ENCODE measurements around the gene PPP3CA. TPM values are rescaled to one million over a fixed set of nuclear protein-coding genes. Genes with fewer than 3 reads are reported as not detected.

The PPP3CA gene
- total RNA-seq, 1 donor = 64.4 TPM

GRCh38 chr4:101037938-101038413, 309.4 kb downstream of the PPP3CA start:
- no peak overlapping the region for H3K4me3 ChIP-seq (ENCODE audit: low read depth, low read length)
- no peak for DNase-seq (ENCODE audit: low read depth)
- no peak for TF ChIP-seq CTCF (IDR thresholded peaks at IDR 0.05; ENCODE audit: insufficient read depth, low read length)

GRCh38 chr4:101037249-101037648, 310.1 kb downstream of the PPP3CA start:
- TF ChIP-seq CTCF (IDR thresholded peaks at IDR 0.05; ENCODE audit: insufficient read depth, low read length) = no peak
- H3K4me3 ChIP-seq (ENCODE audit: low read depth, low read length) = no peak overlapping the region
- DNase-seq (ENCODE audit: low read depth) = peak; percentile 37

GRCh38 chr4:101035487-101035886, 311.8 kb downstream of the PPP3CA start:
- no peak for TF ChIP-seq CTCF (IDR thresholded peaks at IDR 0.05; ENCODE audit: insufficient read depth, low read length)
- no peak overlapping the region for H3K4me3 ChIP-seq (ENCODE audit: low read depth, low read length)
- no peak for DNase-seq (ENCODE audit: low read depth)

- no peak for TF ChIP-seq CTCF (IDR thresholded peaks at IDR 0.05; ENCODE audit: insufficient read depth, low read length)
- no peak for DNase-seq (ENCODE audit: low read depth)
Measured at GRCh38 chr4:101033986-101034385, 313.3 kb downstream of the PPP3CA start.

GRCh38 chr4:101032541-101032940, 314.8 kb downstream of the PPP3CA start:
- DNase-seq (ENCODE audit: low read depth) = no peak
- TF ChIP-seq CTCF (IDR thresholded peaks at IDR 0.05; ENCODE audit: insufficient read depth, low read length) = no peak
- H3K4me3 ChIP-seq (ENCODE audit: low read depth, low read length) = no peak overlapping the region

More at GRCh38 chr4:101033986-101034385, 313.3 kb downstream of the PPP3CA start:
- H3K4me3 ChIP-seq (ENCODE audit: low read depth, low read length) = no peak overlapping the region

- no peak overlapping the region for H3K4me3 ChIP-seq (ENCODE audit: low read depth, low read length)
- DNase-seq (ENCODE audit: low read depth) = no peak
- TF ChIP-seq CTCF (IDR thresholded peaks at IDR 0.05; ENCODE audit: insufficient read depth, low read length) = no peak
Measured at GRCh38 chr4:101031971-101032370, 315.4 kb downstream of the PPP3CA start.

GRCh38 chr4:101028886-101029285, 318.4 kb downstream of the PPP3CA start:
- no peak for TF ChIP-seq CTCF (IDR thresholded peaks at IDR 0.05; ENCODE audit: insufficient read depth, low read length)
- DNase-seq (ENCODE audit: low read depth) = no peak
- H3K4me3 ChIP-seq (ENCODE audit: low read depth, low read length) = no peak overlapping the region

Data from fibroblast of the aortic adventitia (primary cell).